Measurements from ENCODE around the gene THRAP3.

Gene THRAP3

GRCh38 chr1:36284517-36284916 lies 60.3 kb downstream of the THRAP3 start:
- TF ChIP-seq ZNF274 (IDR thresholded peaks at IDR 0.05; ENCODE audit: low read depth, low read length): no peak
- no peak overlapping the region for H3K4me3 ChIP-seq (ENCODE audit: low read length)

GRCh38 chr1:36285443-36286101 lies 61.3 kb downstream of the THRAP3 start:
- no peak overlapping the region for H3K4me3 ChIP-seq (ENCODE audit: low read length)
- TF ChIP-seq ZNF274 (IDR thresholded peaks at IDR 0.05; ENCODE audit: low read depth, low read length): no peak

- no peak for TF ChIP-seq ZNF274 (IDR thresholded peaks at IDR 0.05; ENCODE audit: low read depth, low read length)
- H3K4me3 ChIP-seq (ENCODE audit: low read length): no peak overlapping the region
Observed at GRCh38 chr1:36286802-36287201, 62.6 kb downstream of the THRAP3 start.

- no peak overlapping the region for H3K4me3 ChIP-seq (ENCODE audit: low read length)
Observed at GRCh38 chr1:36287595-36287994, 63.4 kb downstream of the THRAP3 start.

GRCh38 chr1:36295390-36295789 lies 71.1 kb downstream of the THRAP3 start:
- H3K4me3 ChIP-seq (ENCODE audit: low read length): no peak overlapping the region
- TF ChIP-seq ZNF274 (IDR thresholded peaks at IDR 0.05; ENCODE audit: low read depth, low read length): no peak

More at GRCh38 chr1:36287595-36287994, 63.4 kb downstream of the THRAP3 start:
- TF ChIP-seq ZNF274 (IDR thresholded peaks at IDR 0.05; ENCODE audit: low read depth, low read length): no peak

GRCh38 chr1:36297062-36297461 lies 72.8 kb downstream of the THRAP3 start:
- H3K4me3 ChIP-seq (ENCODE audit: low read length): no peak overlapping the region
- TF ChIP-seq ZNF274 (IDR thresholded peaks at IDR 0.05; ENCODE audit: low read depth, low read length): no peak

- no peak for TF ChIP-seq ZNF274 (IDR thresholded peaks at IDR 0.05; ENCODE audit: low read depth, low read length)
Observed at GRCh38 chr1:36298640-36299039, 74.4 kb downstream of the THRAP3 start.

GRCh38 chr1:36300526-36300925 lies 76.3 kb downstream of the THRAP3 start:
- TF ChIP-seq ZNF274 (IDR thresholded peaks at IDR 0.05; ENCODE audit: low read depth, low read length): no peak
- no peak overlapping the region for H3K4me3 ChIP-seq (ENCODE audit: low read length)

More at GRCh38 chr1:36298640-36299039, 74.4 kb downstream of the THRAP3 start:
- no peak overlapping the region for H3K4me3 ChIP-seq (ENCODE audit: low read length)

- no peak overlapping the region for H3K4me3 ChIP-seq (ENCODE audit: low read length)
- TF ChIP-seq ZNF274 (IDR thresholded peaks at IDR 0.05; ENCODE audit: low read depth, low read length): no peak
Observed at GRCh38 chr1:36301220-36301619, 77.0 kb downstream of the THRAP3 start.

- H3K4me3 ChIP-seq (ENCODE audit: low read length): no peak overlapping the region
- no peak for TF ChIP-seq ZNF274 (IDR thresholded peaks at IDR 0.05; ENCODE audit: low read depth, low read length)
Observed at GRCh38 chr1:36303244-36303643, 79.0 kb downstream of the THRAP3 start.

- no peak for TF ChIP-seq ZNF274 (IDR thresholded peaks at IDR 0.05; ENCODE audit: low read depth, low read length)
- H3K4me3 ChIP-seq (ENCODE audit: low read length): no peak overlapping the region
Observed at GRCh38 chr1:36303650-36304360, 79.6 kb downstream of the THRAP3 start.

- TF ChIP-seq ZNF274 (IDR thresholded peaks at IDR 0.05; ENCODE audit: low read depth, low read length): no peak
- no peak overlapping the region for H3K4me3 ChIP-seq (ENCODE audit: low read length)
Observed at GRCh38 chr1:36304521-36304920, 80.3 kb downstream of the THRAP3 start.

GRCh38 chr1:36304970-36305914 lies 81.0 kb downstream of the THRAP3 start:
- no peak overlapping the region for H3K4me3 ChIP-seq (ENCODE audit: low read length)
- no peak for TF ChIP-seq ZNF274 (IDR thresholded peaks at IDR 0.05; ENCODE audit: low read depth, low read length)

GRCh38 chr1:36305915-36306209 lies 81.6 kb downstream of the THRAP3 start:
- TF ChIP-seq ZNF274 (IDR thresholded peaks at IDR 0.05; ENCODE audit: low read depth, low read length): no peak
- no peak overlapping the region; the same call in 1 of the 2 replicates for H3K4me3 ChIP-seq (ENCODE audit: low read length)

Measured in GM08714 (cell line).